Uterus (tissue), 4 donors: ENCODE data around the gene FGF14. TPM values are rescaled to one million over a fixed set of nuclear protein-coding genes. Genes with fewer than 3 reads are reported as not detected.

Source experiments
- DNase-seq, 2 donors: peaks; one replicate each; pipeline ENCODE4 v3.0.0-alpha.2; 2019 to 2020
- H3K27ac ChIP-seq, 2 donors: fragments of 200-600 bp; sonication (generic); 1 replicate in 1 of 2; 2 replicates in 1 of 2; pipeline ENCODE4 v1.5.1; 2016 to 2018
- H3K27me3 ChIP-seq, 2 donors: fragments of 200-600 bp; sonication (generic); one replicate each; pipeline ENCODE4 v1.5.1; 2018 to 2019; ENCODE audit warnings: control low read depth in 1 of 2
- H3K36me3 ChIP-seq, 2 donors: fragments of 200-600 bp; sonication (generic); one replicate each; pipeline ENCODE4 v1.5.1; 2019; ENCODE audit warnings: control low read depth in 1 of 2
- H3K4me1 ChIP-seq, 2 donors: fragments of 200-600 bp; sonication (generic); one replicate each; pipeline ENCODE4 v1.5.1; 2018 to 2019; ENCODE audit warnings: control low read depth in 1 of 2
- H3K4me3 ChIP-seq, 2 donors: fragments of 200-600 bp; sonication (generic); 1 replicate in 1 of 2; 2 replicates in 1 of 2; pipeline ENCODE4 v1.5.1; 2018 to 2019; ENCODE audit warnings: mild to moderate bottlenecking in 1 of 2
- H3K9me3 ChIP-seq, 2 donors: fragments of 200-600 bp; sonication (generic); one replicate each; pipeline ENCODE4 v1.5.1; 2019; ENCODE audit warnings: control low read depth in 1 of 2
- POLR2A ChIP-seq, 2 donors: fragments of 450-650 bp; IDR thresholded peaks; one replicate each; pipeline ENCODE4 v1.6.1; 2016; ENCODE audit warnings: antibody characterized with exemption in 2 of 2, mild to moderate bottlenecking in 1 of 2, moderate library complexity in 1 of 2
- intact Hi-C: fragments of 100-400 bp; cut with DNase I; formaldehyde crosslinking; loops from one replicate; pipeline ENCODE4 v1.15.1; 2023; ENCODE audit warnings: low total_unique reads
- total RNA-seq, 4 donors: library from RNA; depleted of rRNA in 3 of 4; stranded (reverse); fragments of >200 nt in 3 of 4; gene quantifications; one replicate each; pipeline versions ENCODE4 v1.1.0 to v1.2.4, GENCODE V29; 2014 to 2023
- TF ChIP-seq, protein P1 (sequence below), 4 experiments: fragments of 200-600 bp in 2 of 4; fragments of 450-650 bp in 2 of 4; sonication (generic) in 2 of 4; IDR thresholded peaks; one replicate each; pipeline ENCODE4 v1.5.1; 2016 to 2019; ENCODE audit warnings: antibody characterized with exemption in 4 of 4, mild to moderate bottlenecking in 2 of 4, moderate library complexity in 1 of 4
- donor health status: DM: yes; HTN: yes; CAD: no.

The FGF14 gene
- total RNA-seq, 4 donors from 2014 or later: under 0.01 to 0.98 (median 0.62) TPM; not detected in 1

GRCh38 chr13:101714195-101714594 lies 687.7 kb downstream of the FGF14 start:
- no peaks in the 10 kb centered on the region for H3K36me3 ChIP-seq
- TF ChIP-seq, protein P1, sequence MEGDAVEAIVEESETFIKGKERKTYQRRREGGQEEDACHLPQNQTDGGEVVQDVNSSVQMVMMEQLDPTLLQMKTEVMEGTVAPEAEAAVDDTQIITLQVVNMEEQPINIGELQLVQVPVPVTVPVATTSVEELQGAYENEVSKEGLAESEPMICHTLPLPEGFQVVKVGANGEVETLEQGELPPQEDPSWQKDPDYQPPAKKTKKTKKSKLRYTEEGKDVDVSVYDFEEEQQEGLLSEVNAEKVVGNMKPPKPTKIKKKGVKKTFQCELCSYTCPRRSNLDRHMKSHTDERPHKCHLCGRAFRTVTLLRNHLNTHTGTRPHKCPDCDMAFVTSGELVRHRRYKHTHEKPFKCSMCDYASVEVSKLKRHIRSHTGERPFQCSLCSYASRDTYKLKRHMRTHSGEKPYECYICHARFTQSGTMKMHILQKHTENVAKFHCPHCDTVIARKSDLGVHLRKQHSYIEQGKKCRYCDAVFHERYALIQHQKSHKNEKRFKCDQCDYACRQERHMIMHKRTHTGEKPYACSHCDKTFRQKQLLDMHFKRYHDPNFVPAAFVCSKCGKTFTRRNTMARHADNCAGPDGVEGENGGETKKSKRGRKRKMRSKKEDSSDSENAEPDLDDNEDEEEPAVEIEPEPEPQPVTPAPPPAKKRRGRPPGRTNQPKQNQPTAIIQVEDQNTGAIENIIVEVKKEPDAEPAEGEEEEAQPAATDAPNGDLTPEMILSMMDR (IDR thresholded peaks at IDR 0.05): no peak
- no peak for TF ChIP-seq POLR2A (IDR thresholded peaks at IDR 0.05)
- H3K27ac ChIP-seq: no peak overlapping the region
- no peaks in the 10 kb centered on the region for H3K4me1 ChIP-seq
- no peak overlapping the region for H3K4me3 ChIP-seq
- no peaks in the 10 kb centered on the region for H3K9me3 ChIP-seq
- no peaks in the 10 kb centered on the region for H3K27me3 ChIP-seq
- intact Hi-C loops: no loop called here
- DNase-seq: no peak

DNA sequence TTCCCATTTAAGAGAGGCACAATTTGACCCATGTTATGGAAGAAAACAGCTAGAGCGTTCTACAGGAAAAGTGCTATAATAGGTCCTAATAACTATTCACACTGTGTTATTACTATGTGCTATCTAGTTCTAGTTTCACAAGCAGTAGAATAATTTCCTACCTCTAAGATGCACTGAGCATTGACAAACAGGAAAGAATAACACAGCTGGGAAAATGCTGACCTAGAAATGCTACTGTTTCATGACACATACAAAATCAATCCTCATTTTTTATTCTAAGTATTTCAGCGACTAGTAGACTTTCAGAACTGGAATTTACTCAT lies 689.9 kb downstream of the FGF14 start:
- TF ChIP-seq POLR2A (IDR thresholded peaks at IDR 0.05): no peak
- TF ChIP-seq, protein P1 (IDR thresholded peaks at IDR 0.05): no peak
- no peaks in the 10 kb centered on the region for H3K36me3 ChIP-seq
- DNase-seq: no peak
- H3K4me1 ChIP-seq: no peaks in the 10 kb centered on the region
- no peaks in the 10 kb centered on the region for H3K9me3 ChIP-seq
- intact Hi-C loops: no loop called here
- H3K27me3 ChIP-seq: no peaks in the 10 kb centered on the region
- H3K4me3 ChIP-seq: no peak overlapping the region
- no peak overlapping the region for H3K27ac ChIP-seq

GRCh38 chr13:101711307-101712025 lies 690.4 kb downstream of the FGF14 start:
- no peak for DNase-seq
- H3K36me3 ChIP-seq: no peaks in the 10 kb centered on the region
- no peak overlapping the region for H3K27ac ChIP-seq
- TF ChIP-seq, protein P1 (IDR thresholded peaks at IDR 0.05): no peak
- no peak for TF ChIP-seq POLR2A (IDR thresholded peaks at IDR 0.05)
- H3K9me3 ChIP-seq: no peaks in the 10 kb centered on the region
- H3K4me3 ChIP-seq: no peak overlapping the region
- intact Hi-C loops: no loop called here
- H3K4me1 ChIP-seq: no peaks in the 10 kb centered on the region
- H3K27me3 ChIP-seq: no peaks in the 10 kb centered on the region

GRCh38 chr13:101709952-101710351 lies 691.9 kb downstream of the FGF14 start:
- H3K4me1 ChIP-seq: no peaks in the 10 kb centered on the region
- no peaks in the 10 kb centered on the region for H3K27me3 ChIP-seq
- H3K4me3 ChIP-seq: no peak overlapping the region
- H3K36me3 ChIP-seq: no peaks in the 10 kb centered on the region
- no peak overlapping the region for H3K27ac ChIP-seq
- no peak for DNase-seq
- H3K9me3 ChIP-seq: no peaks in the 10 kb centered on the region
- TF ChIP-seq, protein P1 (IDR thresholded peaks at IDR 0.05): no peak
- TF ChIP-seq POLR2A (IDR thresholded peaks at IDR 0.05): no peak
- intact Hi-C loops: no loop called here

- Histone ChIP-seq H3K27ac (no peak overlapping the region), H3K36me3 (no peaks in the 10 kb centered on the region), H3K4me3 (no peak overlapping the region), H3K9me3 (no peaks in the 10 kb centered on the region), H3K27me3 (no peaks in the 10 kb centered on the region), H3K4me1 (no peaks in the 10 kb centered on the region)
- intact Hi-C loops: no loop called here
- TF ChIP-seq POLR2A (IDR thresholded peaks at IDR 0.05): no peak
- no peak for DNase-seq
Observed at GRCh38 chr13:101708115-101708514, 693.7 kb downstream of the FGF14 start.

DNA sequence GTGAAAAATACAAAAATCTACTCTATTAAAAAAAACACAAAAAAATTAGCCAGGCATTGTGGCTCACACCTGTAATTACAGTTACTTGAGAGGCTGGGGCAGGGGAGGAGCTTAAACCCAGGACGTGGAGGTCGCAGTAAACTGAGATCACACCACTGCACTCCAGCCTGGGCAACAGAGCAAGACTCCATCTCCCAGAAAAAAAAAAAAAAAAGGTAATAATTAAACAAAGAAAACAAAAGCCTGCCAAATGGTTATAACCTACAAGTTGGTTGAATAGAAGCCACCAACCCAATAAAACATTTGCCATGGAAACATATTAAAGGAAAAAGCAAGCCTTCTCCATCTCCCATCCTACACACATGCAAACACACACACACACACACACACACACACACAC lies 694.2 kb downstream of the FGF14 start:
- no peak for DNase-seq
- Histone ChIP-seq H3K27me3 (no peaks in the 10 kb centered on the region), H3K4me1 (no peaks in the 10 kb centered on the region), H3K4me3 (no peak overlapping the region), H3K36me3 (no peaks in the 10 kb centered on the region), H3K27ac (no peak overlapping the region), H3K9me3 (no peaks in the 10 kb centered on the region)
- intact Hi-C loops: no loop called here
- TF ChIP-seq, protein P1 (IDR thresholded peaks at IDR 0.05): no peak
- no peak for TF ChIP-seq POLR2A (IDR thresholded peaks at IDR 0.05)
